GM18519 (cell line): Measurements from ENCODE around the gene FBXO34.
"Not testable (repeated sequence)": the region's sequence is repeated elsewhere in the genome, so short reads cannot be mapped to it uniquely, and the experiment has no call there.

Experiments
- ATAC-seq: cut with Tn5 transposase; IDR thresholded peaks from one replicate; pipeline ENCODE4 v1.9.1; 2021; ENCODE audit warnings: mild to moderate bottlenecking, moderate library complexity; ENCODE audit not compliant: unreplicated experiment, low FRiP score

FBXO34 gene

GRCh38 chr14:55374771-55375170 is 103.5 kb downstream of the FBXO34 start:
- no peak for ATAC-seq

- no peak for ATAC-seq
Observed at GRCh38 chr14:55377236-55377635, 106.0 kb downstream of the FBXO34 start.

- ATAC-seq, result no peak
Observed at GRCh38 chr14:55381040-55381439, 109.8 kb downstream of the FBXO34 start.

DNA sequence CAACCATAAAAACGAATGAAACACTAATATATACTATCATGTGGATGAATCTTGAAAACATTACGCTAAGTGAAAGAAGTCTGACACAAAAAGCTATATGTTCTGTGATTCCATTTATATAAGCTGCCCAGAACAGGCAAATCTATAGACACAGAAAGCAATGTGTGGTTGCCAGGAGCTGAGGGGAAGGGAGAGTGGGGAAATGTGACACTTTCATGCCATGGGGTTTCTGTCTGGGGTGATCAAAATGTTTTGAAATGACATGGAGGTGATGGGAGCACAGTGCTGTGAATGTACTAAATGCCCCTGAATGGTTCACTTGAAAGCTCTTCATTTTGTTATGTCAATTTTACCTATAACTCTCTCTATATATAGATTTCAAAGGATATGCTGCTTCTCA is 110.3 kb downstream of the FBXO34 start:
- ATAC-seq, result no peak

- no peak for ATAC-seq
Observed at GRCh38 chr14:55382483-55382882, 111.3 kb downstream of the FBXO34 start.

DNA sequence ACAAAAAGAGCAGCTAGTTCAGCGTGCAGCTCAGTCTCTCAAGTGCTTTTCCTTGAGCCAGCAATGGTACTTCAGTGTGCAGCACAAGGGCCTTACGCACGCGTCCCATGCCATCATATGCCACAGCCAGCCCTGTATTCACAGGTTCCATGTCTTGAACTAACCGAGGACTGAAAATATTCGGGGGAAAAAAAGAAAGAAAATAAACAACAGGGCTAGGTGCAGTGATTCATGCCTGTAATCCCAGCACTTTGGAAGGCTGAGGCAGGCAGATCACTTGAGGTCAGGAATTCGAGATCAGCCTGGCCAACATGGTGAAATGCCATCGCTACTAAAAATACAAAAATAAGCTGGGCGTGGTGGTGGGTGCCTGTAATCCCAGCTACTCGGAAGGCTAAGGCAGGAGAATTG is 111.8 kb downstream of the FBXO34 start:
- not testable (repeated sequence) for ATAC-seq

GRCh38 chr14:55383541-55384140 is 112.4 kb downstream of the FBXO34 start:
- ATAC-seq, result no peak

DNA sequence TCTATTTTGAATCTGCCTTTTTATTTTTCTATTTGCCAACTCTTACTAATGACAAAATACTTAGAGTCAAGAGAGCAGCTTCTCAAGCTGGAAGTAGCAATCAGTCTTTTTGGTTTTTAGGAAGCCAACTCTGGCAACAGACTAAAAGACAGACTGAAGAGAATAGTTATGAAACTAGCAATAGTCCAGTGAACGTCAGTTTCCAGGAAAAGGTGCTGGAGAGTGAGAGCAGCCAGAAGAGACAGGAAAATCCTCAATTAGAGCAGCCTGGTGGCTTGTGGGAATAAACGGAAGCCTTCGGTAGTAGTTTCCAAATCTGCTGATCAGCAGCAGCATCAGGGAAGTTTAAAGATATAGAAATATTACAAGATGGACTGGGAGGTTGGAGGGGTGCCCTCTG is 113.3 kb downstream of the FBXO34 start:
- ATAC-seq, result no peak

- ATAC-seq, result no peak
Observed at GRCh38 chr14:55386037-55386808, 115.0 kb downstream of the FBXO34 start.

- no peak for ATAC-seq
Observed at GRCh38 chr14:55387121-55387520, 115.9 kb downstream of the FBXO34 start.

DNA sequence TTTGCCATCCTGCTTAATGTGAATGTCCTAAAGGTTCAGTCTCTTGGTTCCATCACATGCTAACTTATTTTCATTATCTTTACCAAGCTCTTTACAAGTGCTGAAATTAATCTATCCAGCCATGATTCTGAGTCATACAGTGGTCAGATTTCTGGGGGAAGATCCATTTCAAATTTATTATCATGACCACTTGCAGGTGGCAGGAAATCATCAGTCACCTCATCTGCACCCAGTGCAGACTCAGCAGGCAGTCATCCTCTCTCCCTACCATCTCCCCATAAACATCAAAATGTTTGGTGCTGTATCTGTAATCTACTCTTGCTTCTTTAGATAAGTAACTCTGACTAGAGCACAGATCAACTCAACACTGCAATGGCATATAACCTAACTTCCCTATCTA is 116.9 kb downstream of the FBXO34 start:
- no peak for ATAC-seq

- ATAC-seq, result no peak
Observed at GRCh38 chr14:55389330-55389729, 118.1 kb downstream of the FBXO34 start.

DNA sequence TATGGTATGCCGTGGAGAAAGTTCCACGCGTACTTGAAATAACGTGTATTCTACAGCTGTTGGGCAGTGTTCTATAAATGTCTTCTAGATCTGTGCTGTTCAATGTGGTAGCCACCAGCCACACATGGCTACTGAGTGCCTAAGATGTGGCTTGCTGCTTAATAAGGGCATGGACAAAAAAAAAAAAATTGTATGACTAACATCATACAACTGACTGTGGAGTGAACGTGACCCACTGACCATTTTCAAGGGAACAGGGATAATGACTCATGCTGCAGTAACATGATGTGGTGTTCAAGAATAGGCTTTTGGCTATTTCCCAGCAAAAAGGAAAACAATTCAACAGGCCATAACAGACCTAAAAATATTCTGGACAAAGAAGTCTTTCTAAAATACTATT is 127.5 kb downstream of the FBXO34 start:
- no peak for ATAC-seq

DNA sequence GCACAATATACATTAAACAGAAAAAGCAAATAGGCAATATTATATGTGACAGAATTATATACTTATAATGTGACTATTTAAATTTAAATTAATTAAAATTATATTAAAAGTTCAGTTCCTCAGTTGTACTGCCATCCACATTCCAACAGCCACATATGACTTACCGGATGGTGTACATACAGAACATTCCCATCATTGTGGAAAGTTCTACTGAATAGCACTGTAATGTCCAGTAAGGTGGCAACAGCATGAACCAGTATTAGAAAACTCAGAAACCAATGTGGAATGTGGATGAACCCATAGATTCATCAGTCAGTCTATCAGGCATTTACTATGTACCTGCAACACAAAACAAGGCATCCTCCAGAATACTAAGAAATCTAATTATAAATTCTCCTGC is 128.0 kb downstream of the FBXO34 start:
- ATAC-seq, result no peak

GRCh38 chr14:55399852-55400251 is 128.6 kb downstream of the FBXO34 start:
- no peak for ATAC-seq

- ATAC-seq, result no peak
Observed at GRCh38 chr14:55401751-55402150, 130.5 kb downstream of the FBXO34 start.
